GM21367 (cell line): ENCODE measurements around the gene AFF3.

ENCODE experiments used
- ATAC-seq: cut with Tn5 transposase; IDR thresholded peaks from one replicate; pipeline ENCODE4 v1.9.1; 2021; ENCODE audit not compliant: unreplicated experiment

The AFF3 gene

DNA sequence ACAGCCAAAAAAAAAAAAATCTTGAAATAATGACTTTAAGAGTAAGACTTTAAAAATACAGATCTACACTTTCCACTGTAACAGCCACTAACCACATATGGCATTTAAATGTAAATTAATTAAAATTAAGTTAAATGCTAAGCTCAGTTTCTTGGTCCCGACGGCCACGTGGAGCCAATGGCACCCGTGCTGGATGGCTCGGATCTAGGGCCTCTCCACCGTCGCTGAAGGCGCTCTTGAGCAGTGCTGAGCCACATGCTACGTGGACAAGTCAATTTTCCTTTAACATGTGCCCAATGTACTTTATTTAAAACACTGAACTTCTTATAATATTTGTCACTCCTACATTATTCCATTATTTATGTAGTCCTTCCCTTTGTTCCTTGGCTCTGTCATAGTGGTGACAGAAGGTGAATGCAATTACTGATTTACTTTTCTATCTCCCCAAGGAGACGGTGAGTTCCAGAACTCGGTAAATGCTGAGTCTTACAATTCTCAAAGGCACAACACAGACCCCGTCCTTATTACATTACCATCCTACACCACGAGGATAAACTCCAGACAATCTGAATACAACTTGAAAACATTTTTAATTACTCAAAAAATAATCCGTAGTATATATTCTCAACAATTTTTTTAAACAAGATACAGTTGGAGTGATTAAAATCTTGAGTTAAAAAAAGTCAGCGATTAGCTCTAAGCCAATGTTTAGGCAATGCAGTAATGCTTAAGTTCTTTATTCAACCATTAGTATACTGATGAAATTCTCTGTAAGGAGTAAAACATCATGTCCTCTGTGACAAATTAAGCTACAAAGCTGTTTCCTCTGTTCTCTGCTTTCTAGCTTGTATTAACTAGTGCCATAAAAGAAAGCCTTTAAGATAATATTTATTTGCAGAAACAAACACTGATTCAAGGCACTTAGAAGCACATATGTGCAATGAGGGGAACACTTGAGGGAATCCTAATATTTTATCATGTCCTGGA lies 95.1 kb downstream of the AFF3 start:
- no peak for ATAC-seq

GRCh38 chr2:100045000-100045399 lies 97.4 kb downstream of the AFF3 start:
- no peak for ATAC-seq

- ATAC-seq = no peak
Observed at GRCh38 chr2:100043891-100044255, 98.5 kb downstream of the AFF3 start.

GRCh38 chr2:100043081-100043890 lies 99.1 kb downstream of the AFF3 start:
- no peak for ATAC-seq

DNA sequence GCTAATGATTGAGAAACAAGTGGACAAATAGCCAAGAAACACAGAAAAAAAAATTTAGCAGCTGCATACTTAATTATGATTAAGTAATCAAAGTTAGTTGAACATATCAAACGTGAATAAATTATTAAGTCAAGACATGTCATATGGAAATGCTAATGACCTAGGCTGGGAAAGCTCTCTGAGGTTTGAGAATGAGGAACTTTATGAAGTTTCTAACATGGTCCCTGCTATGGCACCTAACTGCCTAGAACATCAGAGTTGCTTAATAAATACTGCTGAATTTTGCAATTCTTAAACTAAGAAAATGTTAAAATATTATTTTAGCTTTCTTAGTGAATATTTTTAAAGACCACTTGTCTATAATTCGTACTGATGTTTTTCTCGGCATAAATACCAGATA lies 99.8 kb downstream of the AFF3 start:
- ATAC-seq = no peak

GRCh38 chr2:100041946-100042345 lies 100.4 kb downstream of the AFF3 start:
- ATAC-seq = no peak

GRCh38 chr2:100041385-100041784 lies 101.0 kb downstream of the AFF3 start:
- ATAC-seq = no peak

- ATAC-seq = no peak
Observed at GRCh38 chr2:100040906-100041305, 101.5 kb downstream of the AFF3 start.

DNA sequence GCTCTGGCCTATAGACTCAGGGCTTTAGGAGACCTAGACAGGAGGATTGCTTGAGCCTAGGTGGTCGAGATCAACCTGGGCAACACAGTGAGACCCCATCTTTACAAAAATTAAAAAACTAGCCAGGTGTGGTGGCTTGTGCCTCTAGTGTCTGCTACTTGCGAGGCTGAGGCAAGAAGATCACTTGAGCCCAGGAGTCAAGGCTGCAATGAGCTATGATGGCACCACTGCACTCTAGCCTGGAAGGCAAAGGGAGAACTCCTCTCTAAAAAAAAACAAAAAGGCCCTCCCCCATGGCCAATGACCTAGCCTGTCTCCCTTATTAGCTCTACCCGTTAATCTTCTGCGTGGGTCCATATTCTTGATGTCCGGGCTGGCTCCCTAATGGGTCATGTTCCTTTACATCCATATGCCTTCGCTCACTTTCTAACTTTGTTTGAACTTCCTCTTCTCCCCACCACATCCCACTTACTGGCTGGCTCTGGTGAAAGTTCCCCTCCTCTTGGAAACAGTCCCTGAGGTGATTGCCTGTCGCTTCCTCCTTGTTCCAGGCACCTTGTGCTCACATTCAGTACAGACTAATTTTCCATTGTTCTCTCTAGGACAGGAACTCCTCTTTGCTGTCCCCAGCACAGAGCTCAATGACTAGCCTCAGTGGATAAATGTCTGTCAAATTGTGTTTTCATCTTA lies 103.0 kb downstream of the AFF3 start:
- ATAC-seq = no peak

- ATAC-seq = no peak
Observed at GRCh38 chr2:100038011-100038410, 104.4 kb downstream of the AFF3 start.

DNA sequence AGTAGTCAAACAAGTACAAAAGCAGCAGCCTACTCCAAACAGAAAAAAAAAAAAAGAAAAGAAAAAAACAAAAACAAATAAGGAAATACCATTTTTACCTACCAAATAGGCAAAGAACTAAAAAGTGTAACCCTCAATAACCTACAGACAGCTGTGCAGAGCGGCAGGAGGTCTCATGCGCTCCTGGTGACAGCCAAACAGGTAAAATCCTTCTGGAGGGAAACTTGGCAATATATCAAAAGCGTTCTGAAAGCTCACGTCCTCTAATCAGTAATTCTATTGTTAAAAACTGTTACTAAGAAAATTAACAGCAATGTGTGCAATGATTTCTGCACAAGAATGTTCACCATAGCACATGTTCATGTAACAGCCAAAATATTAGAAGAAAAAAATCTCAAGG lies 105.6 kb downstream of the AFF3 start:
- ATAC-seq = no peak

GRCh38 chr2:100036026-100036425 lies 106.4 kb downstream of the AFF3 start:
- no peak for ATAC-seq

DNA sequence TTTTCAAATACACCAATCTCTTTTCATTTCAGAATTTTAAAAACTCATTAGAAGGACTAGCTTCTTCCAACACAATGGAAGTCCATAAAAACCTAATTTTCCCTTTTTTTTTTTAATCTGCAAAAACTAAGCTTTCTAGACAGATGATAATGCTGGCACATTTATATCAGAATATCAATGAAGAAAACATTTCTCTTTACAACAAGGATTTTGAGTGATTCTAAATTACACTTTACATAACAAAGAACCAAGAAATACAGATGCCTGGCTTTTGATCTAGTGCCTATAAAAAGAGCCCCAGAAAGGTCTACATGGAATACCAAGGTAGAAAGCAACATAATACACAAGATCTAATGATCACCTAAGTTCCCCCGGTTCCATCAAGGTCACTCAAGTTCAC lies 108.0 kb downstream of the AFF3 start:
- ATAC-seq = no peak

- ATAC-seq = no peak
Observed at GRCh38 chr2:100033976-100034375, 108.4 kb downstream of the AFF3 start.

DNA sequence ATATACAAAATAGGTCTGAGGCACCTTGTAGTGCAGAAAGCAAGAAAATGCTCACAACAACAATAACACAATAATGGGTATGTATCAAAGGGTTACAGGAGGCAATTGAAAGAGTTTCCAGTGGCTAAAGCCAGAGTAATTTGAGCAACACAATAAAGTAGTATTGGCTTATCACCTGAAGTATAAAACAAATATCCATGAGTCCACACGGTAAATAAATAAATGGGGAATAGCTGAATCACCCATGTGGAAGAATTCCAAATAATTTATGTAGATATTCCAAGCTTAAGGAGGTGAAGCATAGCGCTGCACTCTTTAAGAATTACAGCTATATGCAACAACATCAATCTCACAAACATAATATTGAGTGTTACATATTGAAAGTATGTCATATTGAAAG lies 110.8 kb downstream of the AFF3 start:
- no peak for ATAC-seq

- ATAC-seq = no peak
Observed at GRCh38 chr2:100029460-100029859, 112.9 kb downstream of the AFF3 start.

- no peak for ATAC-seq
Observed at GRCh38 chr2:100021791-100022340, 120.5 kb downstream of the AFF3 start.

DNA sequence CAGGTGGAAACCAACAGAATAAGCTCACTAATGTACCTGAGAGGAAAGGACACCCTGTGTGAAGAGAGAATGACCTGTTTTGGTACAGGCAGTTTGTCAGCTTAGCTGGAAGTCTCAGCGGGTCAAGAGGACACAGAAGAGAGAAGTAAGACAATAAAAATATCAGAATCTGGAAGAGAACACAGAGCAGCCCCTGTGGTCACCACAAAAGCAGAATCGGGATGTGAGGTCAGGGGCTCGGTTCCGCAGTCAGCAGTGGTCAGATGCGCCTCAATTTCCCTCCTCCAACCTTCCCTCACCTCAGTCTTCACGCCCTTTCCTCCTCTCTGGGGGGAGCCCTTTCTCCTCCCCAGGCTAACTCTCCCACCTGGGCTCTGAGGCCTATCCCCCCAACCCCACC lies 122.9 kb downstream of the AFF3 start:
- no peak for ATAC-seq

DNA sequence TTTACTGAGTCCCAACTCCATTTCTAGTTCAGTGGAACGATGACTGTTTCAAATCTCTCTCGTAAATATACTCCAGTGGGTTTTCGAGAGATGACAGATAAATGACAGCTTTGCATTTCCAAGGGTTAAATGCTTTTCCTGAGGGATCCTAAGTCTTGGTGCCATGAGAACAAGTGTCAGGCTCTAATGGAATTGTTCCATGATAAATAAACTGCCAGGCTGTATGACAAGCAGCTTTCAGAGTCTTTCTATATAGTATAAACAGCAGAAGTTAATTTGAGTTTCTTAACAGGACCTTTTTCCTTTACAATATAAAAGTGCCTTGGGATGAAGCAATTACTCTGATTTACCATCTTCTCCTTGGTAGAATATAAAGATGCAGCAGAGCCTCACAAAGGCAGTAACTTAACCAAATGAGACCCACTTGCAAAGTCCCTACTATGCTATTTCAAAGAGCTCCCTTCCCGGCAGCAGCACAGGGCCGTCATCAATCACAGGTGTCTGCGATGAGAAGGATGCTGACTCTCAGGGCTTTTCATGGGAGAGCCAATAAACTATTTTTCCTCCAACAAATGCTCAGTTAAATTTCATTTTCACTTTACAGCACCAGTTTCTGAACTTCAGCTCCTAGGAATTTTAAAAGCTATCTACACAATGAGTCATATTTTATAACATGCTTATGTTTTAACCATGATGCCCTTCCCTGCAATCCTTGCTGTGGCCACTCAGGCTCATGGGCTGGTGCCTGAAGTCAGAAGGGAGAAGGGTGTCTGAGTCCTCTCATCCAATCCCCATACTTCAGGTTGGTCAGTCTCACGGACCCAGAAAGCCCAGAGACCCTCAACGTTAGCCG lies 123.8 kb downstream of the AFF3 start:
- no peak for ATAC-seq

DNA sequence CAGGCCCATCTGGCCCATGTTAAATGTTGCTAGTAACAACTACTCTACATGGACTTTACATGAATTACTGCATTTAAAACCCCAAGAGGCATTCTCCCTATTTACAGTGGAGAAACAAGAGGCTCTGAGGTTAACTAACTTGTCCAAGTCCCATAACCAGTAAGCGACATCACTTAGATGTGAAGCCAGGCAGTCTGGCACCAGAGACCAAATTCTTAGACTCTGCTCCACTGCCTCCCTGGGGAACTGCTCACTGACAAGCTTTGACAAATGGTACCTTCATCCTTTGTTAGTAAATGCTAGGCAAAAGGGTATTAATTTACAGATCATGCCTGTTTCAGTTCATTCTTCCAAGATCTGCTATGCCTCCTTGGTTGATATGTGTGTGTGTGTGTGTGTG lies 124.8 kb downstream of the AFF3 start:
- ATAC-seq = no peak
